HG02870 (cell line): ENCODE measurements around the gene PTGFRN.
"Not testable (repeated sequence)": the region's sequence is repeated elsewhere in the genome, so short reads cannot be mapped to it uniquely, and the experiment has no call there.

ENCODE experiments used
- ATAC-seq: cut with Tn5 transposase; IDR thresholded peaks from one replicate; pipeline ENCODE4 v1.9.1; 2021; ENCODE audit warnings: mild to moderate bottlenecking, moderate library complexity; ENCODE audit not compliant: unreplicated experiment

PTGFRN gene

DNA sequence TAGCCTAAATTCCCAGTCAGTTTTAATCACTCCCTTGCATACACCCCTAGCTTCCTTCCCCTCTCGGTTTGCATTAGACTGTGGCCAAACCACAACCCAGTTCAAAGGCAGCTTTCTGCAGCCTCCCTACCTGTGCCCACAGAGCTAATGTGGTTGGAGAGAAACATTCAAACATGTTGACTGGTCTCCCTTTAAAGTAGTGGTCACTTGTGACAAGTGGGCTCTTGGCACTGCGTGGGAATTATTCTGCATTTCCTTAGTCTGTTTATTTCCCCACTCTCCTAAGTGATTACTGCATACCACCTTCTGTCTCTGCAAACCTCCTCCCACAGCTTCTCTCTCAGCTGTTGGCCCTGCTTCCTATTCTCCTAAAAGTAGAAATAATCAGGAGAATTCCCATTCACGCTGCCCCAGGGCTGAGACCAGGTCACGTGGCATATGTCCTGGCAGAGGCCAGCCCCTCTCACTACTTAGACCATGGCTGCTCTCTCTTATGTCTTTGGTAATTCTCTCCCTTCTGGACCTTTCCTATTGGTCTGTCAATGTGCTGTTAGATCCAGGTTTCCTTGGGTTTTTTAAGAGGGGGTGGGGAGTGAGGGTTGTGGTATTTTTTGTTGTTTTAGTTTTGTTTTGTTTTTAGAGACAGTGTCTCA is 53.4 kb downstream of the PTGFRN start:
- ATAC-seq: no peak

DNA sequence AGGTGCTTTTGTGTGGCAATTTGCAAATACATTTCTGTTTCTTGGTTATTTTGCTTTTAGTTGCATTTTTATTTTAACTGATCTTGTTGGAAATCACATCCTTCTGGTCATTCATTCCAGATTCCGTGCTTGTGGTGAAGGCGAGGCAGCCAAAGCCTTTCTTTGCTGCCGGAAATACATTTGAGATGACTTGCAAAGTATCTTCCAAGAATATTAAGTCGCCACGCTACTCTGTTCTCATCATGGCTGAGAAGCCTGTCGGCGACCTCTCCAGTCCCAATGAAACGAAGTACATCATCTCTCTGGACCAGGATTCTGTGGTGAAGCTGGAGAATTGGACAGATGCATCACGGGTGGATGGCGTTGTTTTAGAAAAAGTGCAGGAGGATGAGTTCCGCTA is 57.1 kb downstream of the PTGFRN start:
- ATAC-seq: no peak

DNA sequence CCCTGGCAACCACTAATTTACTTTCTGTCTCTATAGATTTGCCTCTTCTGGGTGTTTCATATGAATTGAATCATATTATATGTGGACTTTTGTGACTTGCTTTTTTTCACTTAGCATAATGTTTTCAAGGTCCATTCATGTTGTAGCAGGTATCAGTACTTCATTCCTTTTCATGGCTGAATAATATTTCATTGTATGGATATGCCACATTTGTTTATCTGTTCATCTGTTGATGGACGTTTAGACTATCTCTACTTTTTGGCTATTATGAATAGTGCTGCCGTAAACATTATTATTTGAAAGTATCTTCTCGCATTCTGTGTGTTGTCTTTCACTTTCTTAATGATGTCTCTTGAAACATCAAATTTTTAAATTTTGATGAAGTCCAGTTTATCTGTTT is 59.0 kb downstream of the PTGFRN start:
- ATAC-seq: no peak

DNA sequence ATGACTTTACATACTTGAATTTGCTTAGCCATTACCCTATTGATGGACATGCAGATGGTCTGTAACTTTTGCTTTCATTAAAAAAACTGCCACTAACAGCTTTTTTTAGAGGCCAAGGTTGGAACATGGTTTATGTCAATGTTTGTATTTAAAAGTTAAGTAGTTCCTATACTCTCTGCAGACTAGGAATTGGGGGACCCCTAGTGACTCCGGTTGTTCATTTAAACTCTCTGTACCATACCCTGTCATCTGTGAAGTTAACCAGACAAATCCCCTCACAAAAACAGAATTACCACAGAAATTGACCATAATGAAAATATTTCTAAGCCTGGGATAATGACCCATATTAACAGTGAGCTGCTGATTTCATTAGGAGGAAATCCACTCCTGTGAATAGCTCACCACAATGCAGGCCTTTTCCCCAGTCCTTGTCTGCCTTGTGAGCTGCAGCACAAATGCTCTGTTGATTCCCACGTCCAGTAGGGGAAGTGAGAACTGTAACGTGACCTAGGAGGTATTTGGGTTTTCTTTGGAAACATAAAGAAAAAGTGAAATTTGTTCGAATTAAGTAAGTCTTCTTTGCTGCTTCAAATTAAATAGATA is 61.6 kb downstream of the PTGFRN start:
- ATAC-seq: no peak

DNA sequence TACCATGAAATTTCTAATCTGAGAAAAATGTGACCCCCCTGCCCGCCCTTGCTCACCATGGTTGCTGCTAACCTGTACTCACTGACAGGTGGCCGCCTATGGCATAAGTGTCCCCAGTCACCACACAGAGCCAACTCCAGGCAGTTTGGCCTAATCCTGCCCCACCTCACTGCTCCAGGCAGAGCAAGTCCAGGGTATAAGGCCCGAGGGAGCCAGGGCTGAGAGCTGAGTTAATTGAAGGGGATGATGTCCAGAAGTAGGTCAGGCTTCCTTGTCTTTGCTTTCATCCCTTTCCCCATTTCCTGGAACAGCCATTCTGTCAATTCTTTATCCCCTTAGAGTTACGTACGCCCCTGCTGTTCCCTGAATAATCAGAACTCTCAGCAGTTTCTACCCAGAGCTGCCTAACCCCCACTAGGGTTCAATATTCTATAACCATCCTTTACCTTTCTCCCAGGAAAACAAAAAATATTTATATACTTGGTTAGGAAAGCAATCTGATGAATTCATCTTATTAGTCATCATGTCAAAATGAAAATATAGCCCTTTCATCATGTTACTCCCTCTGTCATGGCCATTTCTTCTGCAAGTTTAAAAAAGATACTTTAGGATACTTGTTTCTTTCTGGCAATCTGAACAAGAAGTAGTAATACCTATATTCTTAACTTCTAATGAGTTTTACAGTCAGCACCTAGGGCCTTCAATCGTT is 62.4 kb downstream of the PTGFRN start:
- no peak for ATAC-seq

DNA sequence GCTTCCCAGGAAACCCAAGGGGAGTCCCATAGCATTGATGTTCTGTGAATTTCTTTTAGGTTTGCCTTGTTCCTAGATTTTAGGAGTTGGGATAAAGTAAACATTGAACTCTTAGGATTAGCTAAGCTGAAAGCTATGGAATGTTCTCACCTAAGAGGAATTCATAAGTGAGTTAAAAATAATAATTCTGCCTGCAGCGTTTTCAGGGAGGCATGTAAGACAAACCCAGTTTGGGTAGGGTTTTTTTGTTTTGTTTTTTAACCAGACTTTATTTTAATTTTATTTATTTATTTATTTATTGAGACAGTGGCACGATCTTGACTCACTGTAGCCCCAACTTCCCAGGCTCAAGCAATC is 62.9 kb downstream of the PTGFRN start:
- ATAC-seq: no peak

DNA sequence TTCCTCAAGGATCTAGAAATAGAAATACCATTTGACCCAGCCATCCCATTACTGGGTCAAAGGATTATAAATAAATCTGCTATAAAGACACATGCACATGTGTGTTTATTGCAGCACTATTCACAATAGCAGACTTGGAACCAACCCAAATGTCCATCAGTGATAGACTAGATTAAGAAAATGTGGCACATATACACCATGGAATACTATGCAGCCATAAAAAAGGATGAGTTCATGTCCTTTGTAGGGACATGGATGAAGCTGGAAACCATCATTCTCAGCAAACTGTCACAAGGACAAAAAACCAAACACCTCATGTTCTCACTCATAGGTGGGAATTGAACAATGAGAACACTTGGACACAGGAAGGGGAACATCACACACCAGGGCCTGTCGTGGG is 70.6 kb downstream of the PTGFRN start:
- ATAC-seq: not testable (repeated sequence)

DNA sequence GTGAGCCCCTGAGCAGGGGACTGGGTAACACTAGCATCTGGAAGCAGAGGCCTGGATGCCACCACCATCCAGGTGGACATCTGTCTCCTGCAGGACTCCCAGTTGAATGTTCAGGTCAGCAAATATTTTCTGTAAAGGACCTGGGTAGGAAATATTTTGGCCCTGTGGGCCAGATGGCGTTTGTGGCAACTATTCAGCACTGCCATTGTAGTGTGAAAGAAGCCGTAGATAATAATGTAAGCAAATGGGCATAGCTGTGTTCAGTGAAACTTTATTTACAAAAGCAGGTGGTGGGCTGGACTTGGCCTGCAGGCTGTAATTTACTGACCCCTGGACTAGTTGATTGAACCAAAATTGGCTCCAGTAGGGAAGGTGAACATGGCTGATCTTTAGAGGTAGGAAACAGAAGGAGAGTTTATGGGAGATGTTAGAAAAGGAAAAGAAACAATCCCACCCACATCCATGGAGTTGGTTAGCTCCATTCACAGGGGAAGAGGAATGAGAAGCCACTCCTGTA is 71.9 kb downstream of the PTGFRN start:
- no peak for ATAC-seq

DNA sequence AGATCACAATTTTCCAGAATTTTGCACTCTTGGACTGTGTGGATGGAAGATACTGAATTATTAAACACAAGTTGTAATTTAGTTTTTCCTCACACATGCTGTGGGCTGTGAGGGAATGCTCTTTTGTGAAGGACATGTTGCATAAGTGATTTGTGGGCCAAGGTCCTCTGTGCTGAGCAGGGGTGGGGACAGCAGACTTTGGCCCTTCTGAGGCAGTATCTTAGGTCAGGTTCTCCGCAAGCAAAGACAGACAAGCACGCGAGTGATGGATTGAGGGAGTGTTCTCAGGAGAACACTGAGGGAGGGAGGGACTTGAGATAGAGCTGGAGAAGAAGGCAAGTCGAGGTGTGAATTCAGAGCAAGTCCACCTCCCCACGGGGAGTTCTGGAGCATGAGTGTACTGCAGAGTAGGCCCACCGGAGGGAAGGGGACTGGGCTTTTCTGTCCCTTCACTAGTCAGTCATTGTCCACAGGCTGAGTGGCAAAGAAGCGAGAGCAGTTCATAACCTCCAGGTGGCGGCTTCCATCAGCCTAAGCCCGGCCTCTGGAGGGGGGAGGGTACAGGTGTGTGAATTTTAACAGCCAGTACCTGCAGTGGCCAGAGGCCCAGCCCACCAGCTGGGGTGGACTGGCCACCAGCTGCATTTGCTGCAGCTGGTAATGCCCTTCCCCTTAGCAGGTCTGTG is 72.7 kb downstream of the PTGFRN start:
- ATAC-seq: no peak

DNA sequence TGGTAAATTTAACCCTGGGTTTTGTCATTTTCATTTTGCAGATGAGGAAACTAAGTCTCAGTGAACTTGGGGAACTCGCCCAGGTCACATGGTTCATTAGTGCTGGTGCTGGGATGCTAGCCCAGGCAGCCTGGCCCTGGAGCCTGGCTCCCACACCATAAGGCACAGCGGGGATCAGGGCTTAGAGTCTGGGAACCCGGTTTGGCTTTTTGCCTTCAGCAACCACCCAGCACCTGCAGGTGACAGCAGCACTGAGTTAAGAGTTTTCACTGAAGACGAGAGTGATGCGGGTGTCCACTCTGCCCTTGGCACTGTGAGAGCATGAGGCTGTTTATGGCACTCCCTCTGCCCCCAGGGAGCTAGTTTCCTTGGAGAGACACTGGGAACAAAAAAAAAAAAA is 73.4 kb downstream of the PTGFRN start:
- ATAC-seq: no peak

DNA sequence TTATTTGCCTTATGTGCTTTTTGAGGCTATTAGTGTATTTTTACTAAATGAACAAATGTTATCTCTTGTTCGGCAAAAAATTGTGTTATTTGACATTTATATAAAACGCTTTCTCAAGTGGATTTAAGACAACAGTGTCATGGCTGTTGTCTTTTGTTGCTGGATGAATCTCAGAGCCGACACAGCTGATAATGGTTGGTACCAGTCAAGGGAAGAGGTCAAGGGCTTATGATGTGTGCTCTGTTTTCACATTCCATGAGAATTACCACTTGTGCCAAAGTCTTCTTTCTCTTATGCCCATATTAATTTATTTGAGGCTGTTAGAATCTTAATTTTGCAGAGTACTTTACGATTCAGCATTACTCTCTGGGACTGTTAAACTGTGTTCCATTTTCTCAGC is 74.0 kb downstream of the PTGFRN start:
- no peak for ATAC-seq

DNA sequence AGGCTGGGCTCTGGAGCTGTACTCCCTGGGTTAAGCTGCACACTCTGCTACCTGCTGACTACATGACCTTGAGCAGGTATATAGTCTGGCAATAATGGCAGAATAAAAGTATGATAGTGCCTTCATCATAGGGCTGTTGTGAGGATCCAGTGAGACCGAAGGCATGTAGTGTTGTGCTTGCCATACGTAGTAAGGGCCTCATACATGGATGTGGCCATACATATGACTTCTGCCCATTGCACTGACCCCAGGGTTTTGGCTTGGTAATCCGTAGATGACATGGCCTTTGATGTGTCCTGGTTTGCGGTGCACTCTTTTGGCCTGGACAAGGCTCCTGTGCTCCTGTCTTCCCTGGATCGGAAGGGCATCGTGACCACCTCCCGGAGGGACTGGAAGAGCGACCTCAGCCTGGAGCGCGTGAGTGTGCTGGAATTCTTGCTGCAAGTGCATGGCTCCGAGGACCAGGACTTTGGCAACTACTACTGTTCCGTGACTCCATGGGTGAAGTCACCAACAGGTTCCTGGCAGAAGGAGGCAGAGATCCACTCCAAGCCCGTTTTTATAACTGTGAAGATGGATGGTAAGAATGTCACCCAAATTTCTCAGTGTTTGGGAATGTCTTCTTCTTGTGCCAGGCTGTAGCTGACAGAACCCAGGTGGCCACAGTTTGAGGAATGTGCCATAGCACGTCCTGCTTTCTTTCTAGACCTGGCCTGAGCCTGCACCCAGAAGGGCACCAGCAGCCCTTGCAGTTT is 74.9 kb downstream of the PTGFRN start:
- no peak for ATAC-seq

DNA sequence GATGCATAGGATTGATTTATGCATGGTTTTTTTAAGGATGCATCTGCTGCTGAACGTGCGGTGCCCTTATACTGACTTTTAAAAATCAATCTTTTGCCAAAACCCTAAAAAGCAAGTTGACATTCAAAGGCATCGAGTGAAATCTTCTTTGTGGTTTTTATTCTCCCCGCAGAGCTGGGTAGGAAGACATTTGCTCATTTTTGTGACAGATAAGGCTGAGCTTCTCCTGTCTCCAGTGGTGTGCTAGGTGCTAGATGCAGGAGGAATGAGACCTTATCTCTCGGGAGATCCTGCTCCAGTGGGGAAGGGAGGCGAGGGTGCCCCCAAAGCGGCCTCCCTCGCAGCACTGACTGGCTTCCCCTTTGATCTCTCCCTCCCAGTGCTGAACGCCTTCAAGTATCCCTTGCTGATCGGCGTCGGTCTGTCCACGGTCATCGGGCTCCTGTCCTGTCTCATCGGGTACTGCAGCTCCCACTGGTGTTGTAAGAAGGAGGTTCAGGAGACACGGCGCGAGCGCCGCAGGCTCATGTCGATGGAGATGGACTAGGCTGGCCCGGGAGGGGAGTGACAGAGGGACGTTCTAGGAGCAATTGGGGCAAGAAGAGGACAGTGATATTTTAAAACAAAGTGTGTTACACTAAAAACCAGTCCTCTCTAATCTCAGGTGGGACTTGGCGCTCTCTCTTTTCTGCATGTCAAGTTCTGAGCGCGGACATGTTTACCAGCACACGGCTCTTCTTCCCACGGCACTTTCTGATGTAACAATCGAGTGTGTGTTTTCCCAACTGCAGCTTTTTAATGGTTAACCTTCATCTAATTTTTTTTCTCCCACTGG is 76.9 kb downstream of the PTGFRN start:
- no peak for ATAC-seq

DNA sequence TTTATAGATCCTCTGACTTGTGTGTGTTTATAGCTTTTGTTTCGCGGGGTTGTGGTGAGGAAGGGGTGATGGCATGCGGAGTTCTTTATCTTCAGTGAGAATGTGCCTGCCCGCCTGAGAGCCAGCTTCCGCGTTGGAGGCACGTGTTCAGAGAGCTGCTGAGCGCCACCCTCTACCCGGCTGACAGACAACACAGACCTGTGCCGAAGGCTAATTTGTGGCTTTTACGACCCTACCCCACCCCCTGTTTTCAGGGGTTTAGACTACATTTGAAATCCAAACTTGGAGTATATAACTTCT is 77.5 kb downstream of the PTGFRN start:
- ATAC-seq: no peak

DNA sequence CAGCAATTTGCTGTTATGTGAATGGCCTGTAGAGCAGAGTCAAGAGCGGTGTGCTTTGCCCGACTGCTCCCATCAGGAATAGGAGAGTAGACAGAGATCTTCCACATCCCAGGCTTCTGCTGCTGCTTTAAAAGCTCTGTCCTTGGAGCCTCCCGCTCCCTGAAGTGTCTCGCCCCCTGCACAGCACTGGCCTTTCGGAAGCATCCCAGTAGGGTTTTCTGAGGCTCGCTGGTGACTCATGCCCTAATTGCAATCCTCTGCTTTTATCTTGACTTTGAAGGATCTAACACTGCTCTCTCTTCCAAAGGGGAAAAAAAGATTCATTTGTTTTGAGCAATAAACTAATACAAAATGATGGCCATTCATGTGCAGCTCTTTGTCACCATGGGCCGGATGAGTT is 78.5 kb downstream of the PTGFRN start:
- no peak for ATAC-seq

DNA sequence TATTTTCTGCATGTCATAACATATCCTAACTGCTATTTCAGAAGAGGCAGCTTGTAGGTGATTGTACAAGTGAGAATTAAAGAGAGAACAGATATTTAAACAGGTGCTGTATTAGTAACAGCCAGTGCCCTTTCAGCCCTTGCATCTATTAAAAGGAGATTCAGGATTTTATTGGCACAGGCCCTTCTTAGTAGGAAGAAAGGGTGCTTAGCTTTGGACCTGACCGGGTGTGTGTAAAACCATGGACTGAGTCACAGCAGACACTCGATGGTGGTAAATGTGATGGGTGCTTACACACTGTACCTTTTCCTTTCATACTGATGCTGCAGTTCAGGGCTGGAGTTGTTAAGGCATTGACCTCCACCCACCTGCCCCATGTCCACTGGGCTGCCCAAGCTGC is 79.2 kb downstream of the PTGFRN start:
- no peak for ATAC-seq

DNA sequence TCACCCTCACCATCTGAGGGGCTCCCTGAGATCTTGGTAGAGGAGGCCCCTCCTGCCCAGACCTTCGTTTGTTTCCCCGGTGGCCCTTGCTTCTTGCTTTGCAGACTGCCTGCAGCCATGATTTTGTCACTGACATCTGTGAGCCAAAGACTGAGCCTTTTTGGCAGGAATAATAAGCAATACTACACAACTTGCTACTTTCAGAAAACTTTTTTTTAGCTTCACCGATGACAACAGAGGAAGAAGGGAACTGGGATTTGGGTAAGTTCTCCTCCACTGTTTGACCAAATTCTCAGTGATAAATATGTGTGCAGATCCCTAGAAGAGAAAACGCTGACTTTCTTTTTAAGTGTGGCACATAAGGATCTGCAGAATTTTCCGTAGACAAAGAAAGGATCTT is 80.1 kb downstream of the PTGFRN start:
- ATAC-seq: no peak

DNA sequence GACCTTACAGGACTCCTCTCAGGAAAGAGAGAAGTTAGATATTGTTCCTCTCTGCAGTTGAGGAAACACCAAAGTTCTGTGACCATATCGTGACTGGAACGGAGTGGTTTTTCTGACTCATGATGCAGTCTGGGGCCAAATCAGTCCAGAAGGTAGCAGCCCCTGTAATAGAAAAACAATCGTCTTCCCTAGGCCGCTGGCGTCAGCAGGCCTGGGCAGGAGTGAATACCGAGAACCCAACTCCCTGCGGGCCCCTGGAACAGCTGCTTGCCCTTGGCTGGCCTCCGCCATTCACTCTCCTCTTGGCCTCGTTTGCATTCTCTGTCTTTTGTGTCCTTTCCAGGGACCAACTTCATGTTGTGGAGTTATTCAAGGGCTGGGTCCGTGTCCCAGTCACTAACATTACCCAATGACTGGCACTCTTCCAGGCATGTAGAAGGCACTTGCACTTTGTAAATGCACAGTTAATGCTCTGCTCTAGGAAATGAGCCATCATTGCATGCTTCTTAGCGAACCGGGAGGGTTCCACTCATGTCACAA is 81.0 kb downstream of the PTGFRN start:
- no peak for ATAC-seq

DNA sequence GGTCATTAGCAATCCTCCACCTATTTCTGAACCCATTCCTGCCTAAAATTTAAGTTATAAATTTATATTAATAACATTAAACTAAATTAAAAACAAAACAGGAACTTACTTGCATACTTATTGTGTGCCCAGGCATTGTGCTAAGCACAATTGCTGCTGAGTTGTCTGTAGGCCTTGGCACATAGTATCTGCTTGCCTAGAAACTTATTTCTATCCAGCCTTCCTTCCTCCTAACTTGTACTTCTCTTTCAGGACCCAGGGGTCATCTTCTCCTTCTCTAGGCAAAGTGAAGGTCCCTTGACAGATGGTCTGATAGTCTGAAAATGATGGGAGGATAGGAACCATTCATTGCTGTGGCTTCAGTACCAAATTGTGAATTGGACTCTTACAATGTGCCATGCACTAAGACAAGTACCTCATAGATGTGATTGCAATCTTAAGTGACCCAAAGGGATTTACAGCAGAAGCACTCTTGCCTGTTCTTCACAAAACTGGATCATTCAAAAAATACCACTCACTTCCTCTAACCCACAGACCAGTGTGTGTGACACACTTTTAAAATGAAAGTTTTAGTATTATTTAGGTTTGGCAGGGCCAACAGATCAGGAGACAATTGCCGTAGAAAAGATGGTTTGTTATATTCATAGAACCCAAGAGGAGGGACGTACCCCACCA is 81.6 kb downstream of the PTGFRN start:
- ATAC-seq: no peak

DNA sequence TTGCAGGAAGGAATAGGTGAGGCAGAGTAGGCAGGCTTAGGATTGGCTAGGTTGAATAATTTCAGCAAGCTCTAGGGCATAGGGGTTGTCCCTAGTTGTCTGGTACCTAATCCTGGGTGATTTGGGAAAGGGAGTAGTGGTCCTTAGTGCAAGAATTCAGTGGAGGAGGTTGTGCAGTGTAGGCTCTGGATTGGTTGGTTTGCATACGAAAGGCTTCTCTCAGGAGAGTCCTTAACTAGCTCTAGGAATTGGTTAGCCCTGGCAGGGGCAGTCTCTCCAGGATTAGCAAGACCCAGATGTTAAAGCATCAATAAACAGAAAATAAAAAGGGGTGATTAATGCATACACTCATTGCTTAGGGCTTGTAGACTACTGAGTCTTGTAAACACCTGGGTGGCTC is 82.2 kb downstream of the PTGFRN start:
- ATAC-seq: no peak
